Panc1 (cell line): ENCODE data around the gene GPR83. TPM values are rescaled to one million over a fixed set of nuclear protein-coding genes. Genes with fewer than 3 reads are reported as not detected.

Source experiments
- ATAC-seq: fragments of 200-7000 bp; cut with Tn5 transposase; 2 replicates; pipeline ENCODE4 v1.9.1; 2020; ENCODE audit warnings: mild to moderate bottlenecking, moderate library complexity
- BruUV-seq: library from RNA; stranded (reverse); fragments of 400-500 nt; replicated peaks from 2 replicates; lab custom pipeline; 2021; lab: Mats Ljungman, UMichigan
- CTCF ChIA-PET: fragments of 300-600 bp; sonication (Branson Sonifier 250); formaldehyde crosslinking; loops from one replicate; lab custom pipeline; 2022; ENCODE audit warnings: antibody characterized with exemption; lab: Charles Lee
- POLR2A ChIA-PET: fragments of 300-600 bp; sonication (Branson Sonifier 250); formaldehyde crosslinking; loops from one replicate; lab custom pipeline; 2022; ENCODE audit warnings: antibody characterized with exemption; lab: Charles Lee
- DNase-seq: peaks from one replicate; pipeline ENCODE4 v3.0.0-alpha.2; 2010; ENCODE audit warnings: low read depth, low spot score
- H3K27ac ChIP-seq: 2 replicates; pipeline ENCODE4 v1.5.1; 2011; ENCODE audit warnings: mild to moderate bottlenecking, low read length, inconsistent platforms
- H3K27me3 ChIP-seq: fragments of 200-500 bp; sonication (Bioruptor generic); 2 replicates; pipeline ENCODE4 v1.6.0; 2014; ENCODE audit warnings: low read length, inconsistent platforms; ENCODE audit not compliant: control insufficient read depth, insufficient read depth
- H3K36me3 ChIP-seq: fragments of 200-500 bp; sonication (Bioruptor generic); 2 replicates; pipeline ENCODE4 v1.5.1; 2014; ENCODE audit warnings: inconsistent platforms, mild to moderate bottlenecking, low read length, moderate library complexity; ENCODE audit not compliant: control insufficient read depth, insufficient read depth
- H3K4me1 ChIP-seq: 2 replicates; pipeline ENCODE4 v1.5.1; 2011; ENCODE audit warnings: inconsistent platforms, mild to moderate bottlenecking, low read length, moderate library complexity; ENCODE audit not compliant: control insufficient read depth, insufficient read depth
- H3K4me3 ChIP-seq, 2 experiments: 2 replicates each; pipeline ENCODE4 v1.5.1; 2011 to 2012; ENCODE audit warnings: low read depth in 2 of 2, low read length in 2 of 2, mild to moderate bottlenecking in 2 of 2, inconsistent platforms in 1 of 2, moderate library complexity in 1 of 2
- H3K9me3 ChIP-seq: fragments of 200-500 bp; sonication (Bioruptor generic); 2 replicates; pipeline ENCODE4 v1.5.1; 2014; ENCODE audit warnings: low read depth, mild to moderate bottlenecking, inconsistent platforms, low read length, moderate library complexity; ENCODE audit not compliant: control insufficient read depth, insufficient read depth
- POLR2AphosphoS5 ChIP-seq: IDR thresholded peaks from 2 replicates; pipeline ENCODE4 v1.6.1; 2012; ENCODE audit warnings: mild to moderate bottlenecking, low read depth, low read length, moderate library complexity
- SIN3A ChIP-seq: IDR thresholded peaks from 2 replicates; pipeline ENCODE4 v1.6.1; 2012; ENCODE audit warnings: low read depth, mild to moderate bottlenecking, low read length, moderate library complexity, borderline replicate concordance; ENCODE audit not compliant: insufficient read depth
- TCF7L2 ChIP-seq: IDR thresholded peaks from 2 replicates; pipeline ENCODE4 v1.6.1; 2011; ENCODE audit warnings: mild to moderate bottlenecking, low read depth, low read length, inconsistent platforms
- in situ Hi-C: cut with HindIII; loops from 2 replicates; pipeline ENCODE4 v1.10.0; 2016; ENCODE audit warnings: low sequenced_read_pairs, low pct_unique_long_range_greater_than_20kb
- intact Hi-C: fragments of 100-400 bp; cut with micrococcal nuclease; formaldehyde crosslinking; loops from one replicate; pipeline ENCODE4 v1.10.0; 2022; ENCODE audit not compliant: unreplicated experiment
- total RNA-seq: library from RNA; stranded (reverse); gene quantifications from one replicate; pipeline ENCODE4 v1.2.1, GENCODE V29; 2021; ENCODE audit not compliant: unreplicated experiment
- TF ChIP-seq, protein P1 (sequence below): fragments of 450-650 bp; IDR thresholded peaks from 2 replicates; pipeline ENCODE4 v1.5.1; 2017; ENCODE audit warnings: mild to moderate bottlenecking
- TF ChIP-seq, protein P2 (sequence below), 2 experiments: IDR thresholded peaks; 2 replicates each; pipeline ENCODE4 v1.6.1; 2011 to 2012; ENCODE audit warnings: low read depth in 2 of 2, control low read depth in 1 of 2, low read length in 1 of 2, mild to moderate bottlenecking in 1 of 2, moderate library complexity in 1 of 2; ENCODE audit not compliant: insufficient read depth in 1 of 2

The GPR83 gene
- total RNA-seq, 1 experiment from 2014 or later: 0.05 TPM

DNA sequence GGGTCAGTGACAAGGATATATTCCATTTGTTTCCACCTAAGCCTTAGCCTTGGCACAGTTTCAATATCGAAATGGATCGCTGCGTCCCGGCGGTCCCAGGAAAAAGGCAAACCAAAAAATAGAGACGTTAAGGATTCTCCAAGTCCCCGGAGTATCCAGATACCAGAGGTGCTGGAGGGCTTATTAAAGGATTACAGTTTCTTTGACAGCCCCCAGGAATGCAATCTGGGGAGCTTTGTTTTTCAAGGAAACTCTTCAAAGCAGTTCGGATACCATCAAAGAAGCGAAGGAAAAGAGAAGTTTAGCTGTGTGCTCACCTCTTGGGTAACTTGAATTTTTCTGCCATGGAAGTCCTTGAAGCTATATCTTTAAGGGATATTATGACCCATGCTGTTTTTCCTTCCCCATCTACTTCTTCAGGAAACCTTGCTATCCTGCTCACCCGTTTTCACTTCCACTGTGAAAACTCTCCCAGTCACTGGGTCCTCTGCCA is 600 bp upstream of the GPR83 start:
- no peak for TF ChIP-seq POLR2AphosphoS5
- TF ChIP-seq, protein P1, sequence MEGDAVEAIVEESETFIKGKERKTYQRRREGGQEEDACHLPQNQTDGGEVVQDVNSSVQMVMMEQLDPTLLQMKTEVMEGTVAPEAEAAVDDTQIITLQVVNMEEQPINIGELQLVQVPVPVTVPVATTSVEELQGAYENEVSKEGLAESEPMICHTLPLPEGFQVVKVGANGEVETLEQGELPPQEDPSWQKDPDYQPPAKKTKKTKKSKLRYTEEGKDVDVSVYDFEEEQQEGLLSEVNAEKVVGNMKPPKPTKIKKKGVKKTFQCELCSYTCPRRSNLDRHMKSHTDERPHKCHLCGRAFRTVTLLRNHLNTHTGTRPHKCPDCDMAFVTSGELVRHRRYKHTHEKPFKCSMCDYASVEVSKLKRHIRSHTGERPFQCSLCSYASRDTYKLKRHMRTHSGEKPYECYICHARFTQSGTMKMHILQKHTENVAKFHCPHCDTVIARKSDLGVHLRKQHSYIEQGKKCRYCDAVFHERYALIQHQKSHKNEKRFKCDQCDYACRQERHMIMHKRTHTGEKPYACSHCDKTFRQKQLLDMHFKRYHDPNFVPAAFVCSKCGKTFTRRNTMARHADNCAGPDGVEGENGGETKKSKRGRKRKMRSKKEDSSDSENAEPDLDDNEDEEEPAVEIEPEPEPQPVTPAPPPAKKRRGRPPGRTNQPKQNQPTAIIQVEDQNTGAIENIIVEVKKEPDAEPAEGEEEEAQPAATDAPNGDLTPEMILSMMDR: no peak
- TF ChIP-seq TCF7L2: no peak
- TF ChIP-seq, protein P2, sequence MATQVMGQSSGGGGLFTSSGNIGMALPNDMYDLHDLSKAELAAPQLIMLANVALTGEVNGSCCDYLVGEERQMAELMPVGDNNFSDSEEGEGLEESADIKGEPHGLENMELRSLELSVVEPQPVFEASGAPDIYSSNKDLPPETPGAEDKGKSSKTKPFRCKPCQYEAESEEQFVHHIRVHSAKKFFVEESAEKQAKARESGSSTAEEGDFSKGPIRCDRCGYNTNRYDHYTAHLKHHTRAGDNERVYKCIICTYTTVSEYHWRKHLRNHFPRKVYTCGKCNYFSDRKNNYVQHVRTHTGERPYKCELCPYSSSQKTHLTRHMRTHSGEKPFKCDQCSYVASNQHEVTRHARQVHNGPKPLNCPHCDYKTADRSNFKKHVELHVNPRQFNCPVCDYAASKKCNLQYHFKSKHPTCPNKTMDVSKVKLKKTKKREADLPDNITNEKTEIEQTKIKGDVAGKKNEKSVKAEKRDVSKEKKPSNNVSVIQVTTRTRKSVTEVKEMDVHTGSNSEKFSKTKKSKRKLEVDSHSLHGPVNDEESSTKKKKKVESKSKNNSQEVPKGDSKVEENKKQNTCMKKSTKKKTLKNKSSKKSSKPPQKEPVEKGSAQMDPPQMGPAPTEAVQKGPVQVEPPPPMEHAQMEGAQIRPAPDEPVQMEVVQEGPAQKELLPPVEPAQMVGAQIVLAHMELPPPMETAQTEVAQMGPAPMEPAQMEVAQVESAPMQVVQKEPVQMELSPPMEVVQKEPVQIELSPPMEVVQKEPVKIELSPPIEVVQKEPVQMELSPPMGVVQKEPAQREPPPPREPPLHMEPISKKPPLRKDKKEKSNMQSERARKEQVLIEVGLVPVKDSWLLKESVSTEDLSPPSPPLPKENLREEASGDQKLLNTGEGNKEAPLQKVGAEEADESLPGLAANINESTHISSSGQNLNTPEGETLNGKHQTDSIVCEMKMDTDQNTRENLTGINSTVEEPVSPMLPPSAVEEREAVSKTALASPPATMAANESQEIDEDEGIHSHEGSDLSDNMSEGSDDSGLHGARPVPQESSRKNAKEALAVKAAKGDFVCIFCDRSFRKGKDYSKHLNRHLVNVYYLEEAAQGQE (IDR thresholded peaks at IDR 0.05; ENCODE audit: insufficient read depth in 1 of 2, low read depth in 2 of 2, low read length in 1 of 2): no peak
- Histone ChIP-seq H3K9me3 (no peaks in the 10 kb centered on the region), H3K4me1 (no peaks in the 10 kb centered on the region), H3K27me3 (peaks cover 19% of the 10 kb centered on the region), H3K36me3 (no peaks in the 10 kb centered on the region), H3K27ac (no peak overlapping the region), H3K4me3 (peak overlapping the region in 1 of 2 experiments; percentile 31; a peak in 3 of 4 replicates)
- intact Hi-C loops (no loop called here), in situ Hi-C loops (no loop called here)
- CTCF ChIA-PET: no interaction called here
- no TSS peak for BruUV-seq
- no peak for DNase-seq
- no peak for ATAC-seq
- POLR2A ChIA-PET: no interaction called here

DNA sequence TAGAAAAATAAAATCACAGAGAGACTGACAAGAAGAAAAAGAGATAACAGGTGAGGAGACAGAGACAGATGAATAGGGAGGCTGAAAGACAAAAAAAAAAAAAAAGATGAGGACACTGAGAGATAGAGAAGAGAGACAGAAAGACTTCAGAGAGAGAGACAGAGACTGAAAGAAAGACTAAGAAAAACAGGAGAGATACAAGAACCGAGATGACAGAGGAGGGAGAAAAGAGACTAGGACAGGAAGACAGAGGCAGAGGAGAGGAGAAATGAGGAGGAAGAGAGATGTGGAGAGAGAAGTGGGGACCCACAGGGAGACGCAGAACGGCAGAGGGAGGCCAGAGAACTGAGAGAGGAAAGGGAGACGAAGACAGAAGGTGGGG is 771 bp downstream of the GPR83 start:
- in situ Hi-C loops (no loop called here), intact Hi-C loops (no loop called here)
- no peak for TF ChIP-seq SIN3A
- no peak for TF ChIP-seq POLR2AphosphoS5
- TF ChIP-seq TCF7L2: no peak
- TF ChIP-seq, protein P1: no peak
- TF ChIP-seq, protein P2 (IDR thresholded peaks at IDR 0.05; ENCODE audit: insufficient read depth in 1 of 2, low read depth in 2 of 2, low read length in 1 of 2): no peak
- no TSS peak for BruUV-seq
- no peak for DNase-seq
- no peaks in the 10 kb centered on the region for H3K9me3 ChIP-seq
- no peak overlapping the region for H3K27ac ChIP-seq
- no peak for ATAC-seq
- peak overlapping the region; percentile 31 to 36; a peak in 1 of 4 replicates for H3K4me3 ChIP-seq
- CTCF ChIA-PET: no interaction called here
- H3K36me3 ChIP-seq: no peaks in the 10 kb centered on the region
- no peaks in the 10 kb centered on the region for H3K4me1 ChIP-seq
- POLR2A ChIA-PET: no interaction called here
- peaks cover 23% of the 10 kb centered on the region for H3K27me3 ChIP-seq
